GM19240 (cell line): ENCODE results near the gene MMP1.
"Not testable (repeated sequence)": the region's sequence is repeated elsewhere in the genome, so short reads cannot be mapped to it uniquely, and the experiment has no call there.

ENCODE experiments used
- DNase-seq: peaks from one replicate; pipeline ENCODE4 v3.0.0; 2011; ENCODE audit warnings: low spot score; ENCODE audit not compliant: insufficient read length

Gene MMP1

DNA sequence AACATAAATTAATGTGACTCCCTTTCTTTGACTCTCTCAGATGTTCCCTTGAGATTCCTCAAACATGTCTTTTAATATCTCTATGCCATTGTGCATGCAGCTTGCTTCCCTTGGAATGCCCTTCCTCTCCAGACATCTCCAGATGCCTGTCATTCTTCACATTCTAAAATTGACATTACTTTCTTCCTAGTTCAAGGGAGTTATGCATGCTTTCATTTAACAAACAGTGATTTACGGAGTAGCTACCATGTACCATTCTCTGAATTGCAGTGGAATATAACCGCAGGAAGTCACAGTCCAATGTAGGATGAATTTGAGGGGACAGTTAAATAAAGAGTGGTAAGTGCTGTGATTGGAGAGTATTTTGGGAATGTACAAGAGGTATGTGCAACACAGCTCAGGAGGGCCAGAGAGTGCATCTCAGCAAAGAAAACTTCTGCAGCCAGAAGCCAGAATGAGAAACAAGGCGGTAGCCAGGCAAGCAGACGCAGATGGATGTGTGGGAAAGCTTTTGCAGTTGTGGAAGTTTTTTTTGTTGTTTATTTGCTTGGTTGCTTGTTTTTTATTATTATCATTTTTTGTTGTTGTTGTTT, 36.2 kb downstream of the MMP1 start:
- no peak for DNase-seq

GRCh38 chr11:102760344-102761035, 37.5 kb downstream of the MMP1 start:
- no peak for DNase-seq

DNA sequence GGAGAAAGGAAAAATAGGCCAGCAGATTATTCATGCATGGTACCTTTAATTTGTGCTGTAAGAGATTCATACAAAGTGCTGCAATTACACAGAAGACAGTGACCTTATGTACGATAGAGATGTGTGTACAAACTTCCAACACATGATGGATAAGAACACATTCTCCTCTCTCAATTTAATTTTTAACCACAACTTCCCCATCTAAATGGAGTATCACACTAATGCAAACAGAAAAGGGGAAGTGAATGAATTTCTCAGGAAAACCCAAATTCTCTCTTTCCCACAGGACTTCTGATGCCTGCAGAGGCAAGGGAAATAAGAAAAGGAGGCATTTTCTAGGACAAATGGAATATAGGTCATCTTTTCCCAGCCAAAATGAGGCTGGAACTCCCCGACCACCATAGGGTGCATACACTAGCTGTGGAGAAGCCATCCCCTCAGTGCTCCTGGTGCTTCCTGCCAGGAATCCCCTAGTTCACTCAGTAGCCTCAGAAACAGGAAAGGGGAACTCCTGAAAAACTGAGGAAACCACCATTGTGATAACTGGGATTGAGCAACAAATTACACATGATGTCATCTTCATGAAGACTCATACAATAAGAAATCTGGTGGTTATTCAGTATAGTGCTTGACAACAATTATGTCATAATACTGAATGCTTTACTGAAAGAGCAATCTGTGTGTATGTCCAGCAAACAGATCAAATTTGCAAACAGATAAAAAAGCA, 40.0 kb downstream of the MMP1 start:
- DNase-seq: no peak

DNA sequence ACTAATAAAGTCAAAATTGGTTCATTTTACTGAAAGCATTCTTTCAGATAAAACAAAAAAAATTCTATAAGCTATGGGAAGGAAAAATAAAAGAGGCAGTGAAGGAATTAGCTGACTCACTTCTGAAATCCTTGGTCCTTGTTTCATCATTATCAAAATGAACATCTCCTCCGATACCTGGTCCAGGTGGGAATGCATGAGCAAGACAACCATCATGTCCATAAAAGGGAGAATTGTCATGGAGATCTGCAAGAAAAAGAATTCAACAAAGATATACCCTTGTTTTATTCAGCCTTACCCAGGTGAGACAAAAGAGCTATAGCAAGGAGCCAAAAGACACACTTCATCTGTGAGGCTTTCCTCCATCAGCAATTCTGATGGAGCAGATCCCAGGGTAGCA, 44.7 kb downstream of the MMP1 start:
- no peak for DNase-seq

GRCh38 chr11:102751673-102752072, 46.3 kb downstream of the MMP1 start:
- no peak for DNase-seq

- DNase-seq: no peak
Measured at GRCh38 chr11:102749101-102749722, 48.7 kb downstream of the MMP1 start.

- not testable (repeated sequence) for DNase-seq
Measured at GRCh38 chr11:102746746-102747578, 51.0 kb downstream of the MMP1 start.
